GM18861 (cell line): ENCODE measurements around the gene RAB3IL1.
"Not testable (repeated sequence)": the region's sequence is repeated elsewhere in the genome, so short reads cannot be mapped to it uniquely, and the experiment has no call there.

ENCODE experiments used
- ATAC-seq: cut with Tn5 transposase; IDR thresholded peaks from one replicate; pipeline ENCODE4 v1.9.1; 2021; ENCODE audit not compliant: unreplicated experiment

Gene RAB3IL1

GRCh38 chr11:61887839-61888494 lies 29.4 kb downstream of the RAB3IL1 start:
- ATAC-seq = no peak

- ATAC-seq = no peak
These were observed 30.7 kb downstream of the RAB3IL1 start for GRCh38 chr11:61886643-61887042.

GRCh38 chr11:61885784-61886580 lies 31.4 kb downstream of the RAB3IL1 start:
- no peak for ATAC-seq

GRCh38 chr11:61885166-61885778 lies 32.1 kb downstream of the RAB3IL1 start:
- no peak for ATAC-seq

GRCh38 chr11:61883947-61884346 lies 33.4 kb downstream of the RAB3IL1 start:
- ATAC-seq = no peak

GRCh38 chr11:61883327-61883726 lies 34.0 kb downstream of the RAB3IL1 start:
- no peak for ATAC-seq

- ATAC-seq = no peak
These were observed 34.5 kb downstream of the RAB3IL1 start for GRCh38 chr11:61882879-61883278.

GRCh38 chr11:61882267-61882666 lies 35.1 kb downstream of the RAB3IL1 start:
- not testable (repeated sequence) for ATAC-seq

GRCh38 chr11:61881397-61881796 lies 36.0 kb downstream of the RAB3IL1 start:
- ATAC-seq = no peak

GRCh38 chr11:61880454-61880853 lies 36.9 kb downstream of the RAB3IL1 start:
- no peak for ATAC-seq

GRCh38 chr11:61880031-61880430 lies 37.3 kb downstream of the RAB3IL1 start:
- ATAC-seq = no peak

GRCh38 chr11:61879152-61879551 lies 38.2 kb downstream of the RAB3IL1 start:
- no peak for ATAC-seq

GRCh38 chr11:61875698-61876097 lies 41.7 kb downstream of the RAB3IL1 start:
- ATAC-seq = no peak

- no peak for ATAC-seq
These were observed 42.5 kb downstream of the RAB3IL1 start for GRCh38 chr11:61874853-61875252.

GRCh38 chr11:61874377-61874809 lies 43.0 kb downstream of the RAB3IL1 start:
- ATAC-seq = no peak

GRCh38 chr11:61873588-61874376 lies 43.6 kb downstream of the RAB3IL1 start:
- no peak for ATAC-seq

- ATAC-seq = no peak
These were observed 44.3 kb downstream of the RAB3IL1 start for GRCh38 chr11:61872935-61873565.

- ATAC-seq = peak; percentile 73
These were observed 46.2 kb downstream of the RAB3IL1 start for GRCh38 chr11:61871158-61871597.

- ATAC-seq = no peak
These were observed 46.8 kb downstream of the RAB3IL1 start for GRCh38 chr11:61870541-61871031.

GRCh38 chr11:61869708-61870451 lies 47.5 kb downstream of the RAB3IL1 start:
- no peak for ATAC-seq
